ENCODE results near the gene TWF2.

TWF2 gene

GRCh38 chr3:52227766-52228165, 11.2 kb downstream of the TWF2 start:
- no peaks in the 10 kb centered on the region for H3K27me3 ChIP-seq (ENCODE audit: control insufficient read depth, insufficient read depth, low read length)
- no peak overlapping the region for H3K27ac ChIP-seq (ENCODE audit: low read length)
- no peak overlapping the region for H3K4me3 ChIP-seq (ENCODE audit: low read length)
- H3K36me3 ChIP-seq (ENCODE audit: control insufficient read depth, low read depth, low read length) = peaks cover 22% of the 10 kb centered on the region
- H3K9ac ChIP-seq (ENCODE audit: low read length) = no peak overlapping the region
- no peaks in the 10 kb centered on the region for H3K4me1 ChIP-seq (ENCODE audit: control insufficient read depth, low read depth, low read length)
- no peaks in the 10 kb centered on the region for H3K9me3 ChIP-seq (ENCODE audit: control insufficient read depth, low read depth, low read length)

GRCh38 chr3:52227117-52227516, 11.8 kb downstream of the TWF2 start:
- no peaks in the 10 kb centered on the region for H3K9me3 ChIP-seq (ENCODE audit: control insufficient read depth, low read depth, low read length)
- no peak overlapping the region for H3K4me3 ChIP-seq (ENCODE audit: low read length)
- no peak overlapping the region for H3K27ac ChIP-seq (ENCODE audit: low read length)
- H3K27me3 ChIP-seq (ENCODE audit: control insufficient read depth, insufficient read depth, low read length) = no peaks in the 10 kb centered on the region
- H3K36me3 ChIP-seq (ENCODE audit: control insufficient read depth, low read depth, low read length) = peaks cover 22% of the 10 kb centered on the region
- H3K4me1 ChIP-seq (ENCODE audit: control insufficient read depth, low read depth, low read length) = no peaks in the 10 kb centered on the region
- H3K9ac ChIP-seq (ENCODE audit: low read length) = no peak overlapping the region

GRCh38 chr3:52226229-52226817, 12.6 kb downstream of the TWF2 start:
- no peaks in the 10 kb centered on the region for H3K9me3 ChIP-seq (ENCODE audit: control insufficient read depth, low read depth, low read length)
- no peaks in the 10 kb centered on the region for H3K27me3 ChIP-seq (ENCODE audit: control insufficient read depth, insufficient read depth, low read length)
- no peak overlapping the region for H3K9ac ChIP-seq (ENCODE audit: low read length)
- peaks cover 22% of the 10 kb centered on the region for H3K36me3 ChIP-seq (ENCODE audit: control insufficient read depth, low read depth, low read length)
- no peak overlapping the region for H3K27ac ChIP-seq (ENCODE audit: low read length)
- no peaks in the 10 kb centered on the region for H3K4me1 ChIP-seq (ENCODE audit: control insufficient read depth, low read depth, low read length)
- no peak overlapping the region for H3K4me3 ChIP-seq (ENCODE audit: low read length)

GRCh38 chr3:52225452-52226228, 13.3 kb downstream of the TWF2 start, which contains the start of gene TLR9:
Gene TLR9 (minus strand): TSS chr3:52225645. CDS start chr3:52225529, 116 bp downstream.
- Histone ChIP-seq H3K9ac (ENCODE audit: low read length) (no peak within 1 kb of the TSS), H3K4me3 (ENCODE audit: low read length) (no peak within 1 kb of the TSS), H3K9me3 (ENCODE audit: control insufficient read depth, low read depth, low read length) (no peaks in the 10 kb centered on the region), H3K36me3 (ENCODE audit: control insufficient read depth, low read depth, low read length) (peaks cover 16% of the 10 kb centered on the region), H3K27ac (ENCODE audit: low read length) (no peak within 1 kb of the TSS), H3K27me3 (ENCODE audit: control insufficient read depth, insufficient read depth, low read length) (no peaks in the 10 kb centered on the region), H3K4me1 (ENCODE audit: control insufficient read depth, low read depth, low read length) (no peaks in the 10 kb centered on the region)

GRCh38 chr3:52223449-52224408, 15.2 kb downstream of the TWF2 start:
- Histone ChIP-seq H3K9ac (ENCODE audit: low read length) (no peak overlapping the region), H3K4me3 (ENCODE audit: low read length) (no peak overlapping the region), H3K27me3 (ENCODE audit: control insufficient read depth, insufficient read depth, low read length) (no peaks in the 10 kb centered on the region), H3K36me3 (ENCODE audit: control insufficient read depth, low read depth, low read length) (no peaks in the 10 kb centered on the region), H3K27ac (ENCODE audit: low read length) (no peak overlapping the region), H3K9me3 (ENCODE audit: control insufficient read depth, low read depth, low read length) (no peaks in the 10 kb centered on the region), H3K4me1 (ENCODE audit: control insufficient read depth, low read depth, low read length) (no peaks in the 10 kb centered on the region)

GRCh38 chr3:52222319-52223221, 16.4 kb downstream of the TWF2 start:
- H3K27me3 ChIP-seq (ENCODE audit: control insufficient read depth, insufficient read depth, low read length) = no peaks in the 10 kb centered on the region
- H3K9me3 ChIP-seq (ENCODE audit: control insufficient read depth, low read depth, low read length) = no peaks in the 10 kb centered on the region
- H3K27ac ChIP-seq (ENCODE audit: low read length) = no peak overlapping the region
- no peaks in the 10 kb centered on the region for H3K36me3 ChIP-seq (ENCODE audit: control insufficient read depth, low read depth, low read length)
- no peak overlapping the region for H3K9ac ChIP-seq (ENCODE audit: low read length)
- no peak overlapping the region for H3K4me3 ChIP-seq (ENCODE audit: low read length)
- peaks cover 3% of the 10 kb centered on the region for H3K4me1 ChIP-seq (ENCODE audit: control insufficient read depth, low read depth, low read length)

GRCh38 chr3:52221563-52222318, 17.2 kb downstream of the TWF2 start:
- Histone ChIP-seq H3K9me3 (ENCODE audit: control insufficient read depth, low read depth, low read length) (no peaks in the 10 kb centered on the region), H3K4me1 (ENCODE audit: control insufficient read depth, low read depth, low read length) (peaks cover 3% of the 10 kb centered on the region), H3K36me3 (ENCODE audit: control insufficient read depth, low read depth, low read length) (no peaks in the 10 kb centered on the region), H3K9ac (ENCODE audit: low read length) (no peak overlapping the region), H3K4me3 (ENCODE audit: low read length) (no peak overlapping the region), H3K27ac (ENCODE audit: low read length) (no peak overlapping the region), H3K27me3 (ENCODE audit: control insufficient read depth, insufficient read depth, low read length) (no peaks in the 10 kb centered on the region)

GRCh38 chr3:52221141-52221562, 17.8 kb downstream of the TWF2 start:
- no peak overlapping the region for H3K27ac ChIP-seq (ENCODE audit: low read length)
- peaks cover 3% of the 10 kb centered on the region for H3K4me1 ChIP-seq (ENCODE audit: control insufficient read depth, low read depth, low read length)
- no peak overlapping the region for H3K4me3 ChIP-seq (ENCODE audit: low read length)

GRCh38 chr3:52220380-52221026, 18.5 kb downstream of the TWF2 start:
- H3K27ac ChIP-seq (ENCODE audit: low read length) = no peak overlapping the region
- no peaks in the 10 kb centered on the region for H3K9me3 ChIP-seq (ENCODE audit: control insufficient read depth, low read depth, low read length)
- no peaks in the 10 kb centered on the region for H3K27me3 ChIP-seq (ENCODE audit: control insufficient read depth, insufficient read depth, low read length)
- H3K4me3 ChIP-seq (ENCODE audit: low read length) = no peak overlapping the region
- no peak overlapping the region for H3K9ac ChIP-seq (ENCODE audit: low read length)
- H3K4me1 ChIP-seq (ENCODE audit: control insufficient read depth, low read depth, low read length) = peaks cover 3% of the 10 kb centered on the region
- no peaks in the 10 kb centered on the region for H3K36me3 ChIP-seq (ENCODE audit: control insufficient read depth, low read depth, low read length)

More at GRCh38 chr3:52221141-52221562, 17.8 kb downstream of the TWF2 start:
- Histone ChIP-seq H3K36me3 (ENCODE audit: control insufficient read depth, low read depth, low read length) (no peaks in the 10 kb centered on the region), H3K9ac (ENCODE audit: low read length) (no peak overlapping the region), H3K27me3 (ENCODE audit: control insufficient read depth, insufficient read depth, low read length) (no peaks in the 10 kb centered on the region), H3K9me3 (ENCODE audit: control insufficient read depth, low read depth, low read length) (no peaks in the 10 kb centered on the region)
